HG02840 (cell line): Measurements from ENCODE around the gene SKI.

Experiments
- ATAC-seq: cut with Tn5 transposase; IDR thresholded peaks from one replicate; pipeline ENCODE4 v1.9.1; 2021; ENCODE audit warnings: mild to moderate bottlenecking, moderate library complexity, moderate number of reproducible peaks; ENCODE audit not compliant: unreplicated experiment, low FRiP score

Gene SKI

DNA sequence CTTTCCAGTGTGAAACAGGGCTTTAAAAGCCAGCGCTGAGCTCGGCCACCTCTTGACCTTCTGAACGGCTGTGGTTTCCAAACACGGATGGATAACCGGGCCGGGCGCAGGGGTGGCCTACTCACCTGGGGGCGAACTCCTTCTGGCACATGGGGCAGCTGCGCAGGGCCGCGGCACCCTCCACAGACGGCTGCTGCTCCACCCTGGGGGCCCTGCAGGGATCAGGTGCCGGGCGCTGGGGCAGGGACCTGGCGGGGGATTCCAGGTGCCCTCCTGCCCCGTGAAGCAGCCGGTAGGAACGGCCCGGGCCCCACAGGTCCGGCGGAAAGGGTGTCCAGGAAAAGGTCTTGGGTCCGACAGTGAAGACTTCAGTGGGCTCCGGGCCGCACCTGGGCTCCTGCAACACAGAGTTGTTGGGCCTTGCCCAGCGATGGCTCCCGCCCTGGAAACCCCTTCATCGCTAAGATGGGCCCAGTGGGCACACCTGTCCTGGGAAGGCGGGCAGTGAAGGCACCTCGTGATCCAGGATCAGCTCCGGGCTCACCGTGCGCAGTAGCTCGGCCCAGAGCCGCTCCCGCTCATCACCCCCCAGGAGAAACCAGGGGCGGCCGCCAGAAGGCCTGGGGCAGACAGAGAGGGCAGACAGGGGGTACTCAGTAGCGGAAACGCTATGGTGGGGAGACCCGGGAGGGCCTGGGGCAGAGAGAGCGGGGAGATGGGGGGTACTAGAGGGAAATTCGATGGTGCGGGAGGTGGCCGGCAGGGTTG, 34.4 kb upstream of the SKI start:
- no peak for ATAC-seq

DNA sequence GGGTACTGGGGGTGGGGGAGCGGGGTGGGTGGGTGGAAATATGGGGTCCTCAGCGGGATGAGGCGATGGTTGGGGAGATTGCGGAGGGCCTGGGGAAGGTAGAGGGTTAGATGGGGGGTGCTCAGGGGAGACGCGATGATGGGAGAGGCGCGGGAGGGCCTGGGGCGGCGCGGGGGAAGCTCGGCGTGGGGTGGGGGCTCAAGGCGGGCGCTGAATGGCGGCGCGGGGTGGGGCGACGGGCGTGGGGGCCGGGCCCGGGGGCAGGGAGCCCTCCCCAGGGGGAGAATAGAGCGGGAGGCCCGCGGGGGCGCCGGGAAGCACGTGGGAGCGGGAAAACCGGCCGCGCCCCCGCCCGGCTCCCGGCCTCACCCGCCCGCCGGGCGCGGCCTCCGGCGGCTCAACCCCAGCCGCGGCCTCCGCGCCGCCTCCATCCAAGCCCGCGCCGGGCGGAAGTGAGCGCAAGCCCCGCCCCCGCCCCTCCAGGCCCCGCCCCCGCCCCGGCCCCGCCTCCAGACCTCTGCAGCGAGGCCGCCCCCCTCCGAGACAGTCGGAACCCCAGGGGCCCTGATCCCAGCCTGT, 33.7 kb upstream of the SKI start, which contains the start of gene FAAP20:
FAAP20 (minus strand) TSS at position 454 of the 579 bp plus-strand sequence; CDS start at position 431, 23 bp downstream.
- peak; percentile 37 for ATAC-seq

DNA sequence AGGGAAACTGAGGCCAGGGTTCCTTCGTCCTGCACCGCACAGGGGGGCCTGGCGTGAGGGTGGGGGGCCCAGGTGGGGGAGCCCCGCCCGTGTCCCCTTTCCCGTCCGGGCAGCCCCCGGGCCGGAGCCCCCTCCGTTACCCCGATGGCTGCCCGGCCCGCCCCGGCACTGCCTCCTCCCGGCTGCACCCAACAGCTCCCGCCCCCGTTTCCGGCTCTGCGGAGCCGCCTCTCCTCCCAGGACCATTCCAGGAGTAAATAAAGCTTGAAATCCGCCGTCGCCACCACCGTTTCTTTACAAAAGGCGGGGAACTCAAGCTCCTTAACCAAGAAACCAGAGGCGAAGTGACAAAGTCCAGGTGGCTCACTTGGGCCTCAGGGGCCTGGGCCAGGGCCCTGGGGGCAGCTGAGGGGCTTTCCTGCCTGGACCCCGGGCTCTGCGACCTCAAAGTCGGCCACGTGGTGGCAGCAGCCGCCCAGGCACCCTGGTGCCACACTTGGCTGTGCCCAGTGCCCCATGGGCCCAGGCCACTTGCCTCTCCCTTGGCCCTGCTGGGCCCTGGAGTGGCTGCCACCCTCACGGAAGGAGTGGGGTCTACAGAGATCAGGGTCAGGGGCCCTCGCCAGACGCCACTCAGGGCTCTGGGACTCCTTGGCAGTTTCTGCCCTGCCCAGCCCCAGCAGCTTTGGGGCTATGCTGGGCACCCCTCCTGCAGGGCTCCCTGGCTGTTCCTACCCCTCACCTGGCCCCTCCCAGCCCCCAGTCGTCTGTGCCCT, 33.0 kb upstream of the SKI start:
- peak; percentile 56 for ATAC-seq

DNA sequence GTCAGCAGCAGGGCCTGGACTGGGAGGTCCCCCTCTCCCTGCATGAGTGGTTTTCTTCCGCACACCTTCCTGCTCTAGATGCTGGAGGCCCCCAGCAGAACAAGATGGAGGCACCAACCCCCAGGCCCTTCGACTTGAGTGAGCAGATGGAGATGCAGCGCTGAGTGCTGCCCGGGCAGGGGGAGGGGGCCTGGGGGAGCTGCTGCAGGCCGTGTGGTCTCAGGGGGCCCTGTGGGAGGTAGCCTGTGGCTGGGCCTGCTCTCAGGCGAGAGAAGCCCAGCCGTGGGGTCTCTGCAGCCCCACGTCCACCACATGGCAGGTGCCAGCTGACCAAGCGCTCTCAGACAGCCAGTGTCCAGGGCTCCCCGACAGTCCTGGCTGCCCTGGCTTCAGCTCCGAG, 32.3 kb upstream of the SKI start:
- ATAC-seq: no peak

DNA sequence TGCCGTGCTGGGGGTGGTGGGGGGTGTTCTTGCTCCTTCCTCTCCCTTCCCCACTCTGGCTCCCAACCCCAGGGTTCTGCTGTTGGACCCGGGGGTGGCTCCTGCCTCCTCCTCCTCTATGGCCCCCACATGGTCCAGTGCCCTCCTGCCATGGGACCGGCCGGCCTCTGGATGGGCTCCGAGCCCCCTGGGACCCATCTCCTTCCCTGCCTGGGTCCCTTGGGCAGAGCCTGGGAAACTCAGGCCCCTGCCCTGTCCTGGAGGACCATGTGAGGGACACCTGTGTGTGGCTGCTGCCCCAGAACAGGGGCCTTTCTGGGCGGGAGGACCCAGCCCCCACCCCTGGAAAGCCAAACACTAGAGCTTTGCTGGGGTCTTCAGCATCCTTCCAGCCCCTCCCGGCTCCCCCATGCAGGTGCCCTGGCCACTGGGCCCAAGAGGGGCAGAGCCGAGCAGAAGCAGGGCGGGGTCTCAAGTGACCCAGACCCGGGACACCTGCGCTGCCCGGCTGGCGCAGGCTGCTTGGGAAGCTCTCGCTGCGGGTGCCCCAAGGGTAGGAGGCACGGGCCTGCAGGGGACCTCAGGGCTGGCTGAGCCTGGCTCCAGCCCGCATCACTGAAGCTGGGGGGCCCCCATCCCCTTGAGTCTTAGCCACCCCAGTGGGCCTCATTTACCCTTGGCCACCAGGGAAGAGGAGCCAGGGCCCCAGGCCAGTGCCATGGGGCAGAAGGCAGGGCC, 31.0 kb upstream of the SKI start:
- no peak for ATAC-seq

DNA sequence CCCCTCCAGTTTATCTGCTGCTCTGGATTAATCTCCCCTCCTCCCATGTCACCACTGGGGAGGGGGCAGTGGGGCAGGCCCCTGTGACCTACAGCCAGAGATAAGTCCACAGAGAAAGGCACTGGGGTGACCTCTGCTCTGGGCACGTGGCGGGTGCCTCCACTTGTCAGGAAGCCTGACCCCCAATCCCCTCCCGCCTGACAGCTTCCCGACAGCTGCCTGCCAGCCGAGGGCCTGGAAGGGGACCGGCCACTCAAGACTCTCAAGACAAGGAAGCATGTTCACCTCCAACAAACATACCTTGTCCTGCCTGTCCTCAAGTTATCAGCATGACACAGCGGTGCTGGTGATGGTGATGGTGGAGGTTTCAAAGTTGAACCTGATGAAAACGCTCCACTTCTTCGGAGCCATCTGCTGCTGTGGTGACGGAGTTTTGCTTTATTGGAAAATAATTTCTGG, 30.4 kb upstream of the SKI start:
- ATAC-seq: no peak

DNA sequence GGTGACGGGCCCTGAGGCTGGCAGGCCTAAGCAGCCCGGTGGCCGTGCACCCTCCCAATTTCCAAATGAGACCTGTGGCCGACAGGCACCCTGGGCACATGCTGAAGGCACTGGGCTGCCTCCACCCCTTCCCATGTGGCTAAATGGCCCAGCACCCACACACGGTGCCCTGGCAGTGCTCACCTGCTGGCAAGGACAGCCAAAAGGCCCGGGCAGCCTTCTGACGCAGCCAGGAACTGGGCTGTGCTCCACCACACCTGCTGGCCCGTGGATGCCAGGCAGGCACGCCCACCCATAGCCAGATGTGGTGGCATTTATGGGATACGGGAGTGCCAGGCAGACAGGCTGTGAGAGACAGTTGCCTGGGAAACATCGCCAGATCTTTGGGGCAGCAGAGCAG, 29.5 kb upstream of the SKI start:
- no peak for ATAC-seq

DNA sequence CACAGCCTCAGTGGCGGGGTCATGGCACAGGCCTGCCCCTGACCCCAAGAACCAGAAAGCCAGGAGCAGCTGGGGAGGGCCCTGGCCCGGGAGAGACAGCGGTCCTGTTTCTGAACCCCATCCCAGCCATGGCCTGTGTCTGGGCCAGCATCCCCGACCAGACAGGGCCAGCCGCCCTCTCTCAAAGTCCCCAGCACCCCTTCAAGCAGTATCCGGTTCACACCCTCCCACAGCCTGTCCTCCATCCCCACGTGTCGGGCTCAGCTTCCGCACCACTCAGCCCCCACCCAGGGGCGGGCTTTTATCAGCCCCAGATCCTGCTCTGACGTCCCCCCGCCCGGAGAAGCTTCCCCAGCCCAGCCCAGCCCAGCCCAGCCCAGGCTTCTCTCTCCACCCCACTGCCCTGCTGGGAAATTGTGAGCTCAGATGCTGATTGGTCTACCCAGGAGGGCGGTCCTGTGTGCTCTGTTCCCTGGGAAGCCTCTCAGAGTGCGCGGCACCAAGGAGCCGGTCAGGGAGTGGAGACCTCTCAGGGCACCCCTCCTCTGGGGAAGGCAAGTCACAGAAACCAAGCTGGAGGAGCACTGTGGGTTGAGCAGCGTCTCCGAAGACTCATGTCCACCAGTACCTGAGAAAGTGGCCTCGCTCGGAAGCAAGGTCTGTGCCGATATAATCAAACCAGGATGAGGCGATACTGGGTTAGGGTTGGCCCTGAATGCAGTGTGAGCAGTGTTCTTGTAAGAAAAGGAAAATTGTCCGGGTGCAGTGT, 28.9 kb upstream of the SKI start:
- ATAC-seq: no peak

DNA sequence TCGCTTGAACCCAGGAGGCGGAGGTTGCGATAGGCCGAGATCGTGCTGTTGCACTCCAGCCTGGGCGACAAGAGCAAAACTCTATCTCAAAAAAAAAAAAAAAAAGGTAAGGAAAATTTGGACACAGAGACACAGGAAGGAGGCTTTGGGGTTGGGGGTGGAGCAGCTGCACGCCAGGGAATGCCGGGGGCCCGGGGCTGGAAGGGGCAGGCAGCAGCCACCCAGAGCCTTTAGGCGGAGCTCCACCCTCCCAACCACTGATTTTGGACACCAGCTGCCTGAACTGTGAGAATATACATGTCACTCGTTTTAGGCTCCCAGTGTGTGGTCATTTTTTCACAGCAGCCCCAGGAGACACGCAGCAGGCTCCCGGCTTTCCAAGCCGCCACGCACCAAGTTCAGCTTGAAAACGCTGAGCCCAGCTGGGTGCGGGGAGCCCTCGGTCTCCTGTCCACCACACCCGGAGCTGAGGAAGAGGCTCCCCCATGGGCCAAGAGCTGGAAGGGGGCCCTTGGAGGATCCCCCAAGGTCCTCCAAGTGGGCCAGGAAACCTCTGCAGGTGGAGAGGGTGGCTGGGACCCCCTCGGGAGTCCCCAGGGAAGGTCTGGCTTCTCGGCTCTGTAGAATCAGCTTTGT, 27.7 kb upstream of the SKI start:
- ATAC-seq: no peak

DNA sequence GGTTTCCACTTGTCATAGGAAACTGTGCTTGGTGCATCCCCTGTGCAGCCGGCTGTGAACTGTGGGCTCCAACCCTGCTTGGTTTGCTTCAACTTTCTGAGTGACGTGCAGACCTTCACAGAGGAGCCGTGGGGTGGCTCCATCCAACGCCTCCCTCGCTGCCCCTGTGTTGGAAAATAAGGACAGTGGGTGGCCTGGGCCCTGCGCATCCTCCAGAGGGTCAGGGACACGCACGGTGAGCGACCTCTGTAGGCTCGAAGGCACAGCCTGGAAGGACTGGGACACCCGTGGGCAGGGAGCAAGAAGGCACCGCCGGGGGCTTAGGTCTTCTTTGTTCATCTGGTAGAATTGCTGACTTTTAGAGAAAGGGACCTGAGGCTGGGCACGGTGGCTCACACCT, 27.1 kb upstream of the SKI start:
- no peak for ATAC-seq

DNA sequence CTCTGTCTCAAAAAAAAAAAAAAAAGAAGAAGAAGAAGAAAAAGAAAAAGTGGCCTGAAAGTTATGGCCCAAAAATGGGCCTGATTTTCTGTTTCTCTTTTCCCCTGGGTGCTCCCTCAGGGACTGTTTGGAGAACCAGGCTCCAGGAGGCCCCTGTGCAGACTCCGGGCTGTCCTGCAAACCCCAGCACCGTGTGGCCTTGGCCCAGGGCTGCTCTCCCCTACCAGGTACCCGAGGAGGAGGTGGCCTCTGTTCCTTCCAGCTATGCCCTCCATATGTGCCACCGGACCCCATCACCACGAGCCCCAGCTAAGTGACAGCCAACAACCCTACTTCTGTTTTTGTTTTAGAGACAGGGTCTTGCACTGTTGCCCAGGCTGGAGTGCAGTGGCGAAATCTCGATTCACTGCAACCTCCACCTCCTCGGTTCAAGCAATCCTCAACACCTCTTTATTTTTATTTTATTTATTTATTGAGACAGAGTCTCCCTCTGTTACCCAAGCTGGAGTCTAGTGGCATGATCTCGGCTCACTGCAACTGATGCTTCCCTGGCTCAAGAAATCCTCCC, 26.0 kb upstream of the SKI start:
- no peak for ATAC-seq

DNA sequence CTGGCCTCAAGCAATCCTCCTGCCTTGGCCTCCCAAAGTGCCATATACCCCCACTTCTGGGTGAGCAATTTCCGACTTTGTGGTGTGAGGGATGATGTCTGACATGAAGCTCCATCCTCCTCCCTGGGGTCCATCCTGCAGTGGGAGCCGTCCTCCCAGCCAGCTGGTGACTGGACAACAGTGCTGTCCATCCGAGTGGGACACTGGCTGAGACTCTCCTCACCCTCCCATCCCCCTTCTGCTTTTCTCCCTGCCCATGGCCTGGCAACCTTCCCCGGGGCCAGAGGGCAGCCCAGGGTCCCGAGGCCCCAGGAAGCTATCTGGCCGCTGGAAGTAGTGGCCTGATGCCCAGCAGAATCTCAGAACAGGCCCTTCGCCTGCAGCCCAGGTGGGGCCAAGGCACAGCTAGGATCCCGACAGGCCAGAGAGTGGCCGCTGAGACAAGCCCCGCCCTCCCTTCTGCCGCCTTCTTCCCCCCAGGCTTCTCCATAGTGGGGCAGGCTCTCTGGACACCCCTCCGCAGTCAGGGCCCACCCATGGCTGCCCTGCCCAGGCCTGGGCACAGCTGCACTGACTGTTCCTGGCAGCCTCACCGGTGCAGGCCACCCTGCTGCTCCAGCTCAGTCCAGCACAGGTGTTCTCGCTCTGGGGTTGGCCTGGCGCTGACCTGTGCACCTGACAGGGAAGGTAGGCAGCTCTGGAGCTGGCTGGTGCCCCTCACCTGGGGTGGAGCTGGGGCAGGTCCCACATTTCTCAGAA, 25.1 kb upstream of the SKI start:
- no peak for ATAC-seq

DNA sequence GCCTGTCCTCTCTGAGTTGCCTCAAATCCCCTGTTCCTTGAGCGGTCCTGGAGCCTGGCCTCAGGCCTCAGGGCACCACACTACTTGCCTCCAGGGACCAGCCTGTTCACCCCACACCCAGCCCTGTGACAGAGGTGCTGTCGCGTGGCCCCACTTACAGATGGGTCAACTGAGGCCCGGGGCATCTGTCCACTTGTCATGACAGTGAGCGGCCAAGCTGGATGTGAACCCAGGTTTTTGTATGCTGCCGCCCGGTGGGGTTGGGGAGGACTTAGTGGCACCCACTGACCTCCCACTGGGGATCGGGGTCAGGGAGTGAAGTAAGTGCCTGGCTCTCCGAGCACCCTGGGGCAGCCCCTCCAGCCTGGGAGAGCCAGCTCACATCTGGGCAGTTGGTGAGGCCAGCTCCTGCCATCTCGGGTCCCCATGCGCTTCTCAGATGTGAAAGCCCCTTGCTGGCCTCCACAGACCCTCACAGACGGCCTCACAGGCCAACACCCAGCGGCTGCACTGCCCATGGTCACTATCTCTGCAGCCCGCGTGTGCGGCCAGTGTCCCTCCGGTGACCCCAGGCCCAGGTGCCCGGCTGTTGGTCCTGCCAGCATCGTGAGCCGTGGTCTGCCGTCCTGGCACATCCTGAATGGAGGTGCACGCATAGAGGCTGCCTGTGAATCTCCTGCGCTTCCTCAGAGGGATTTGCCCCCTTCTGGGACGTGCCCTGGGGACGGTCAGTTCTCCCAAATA, 24.3 kb upstream of the SKI start:
- no peak for ATAC-seq

DNA sequence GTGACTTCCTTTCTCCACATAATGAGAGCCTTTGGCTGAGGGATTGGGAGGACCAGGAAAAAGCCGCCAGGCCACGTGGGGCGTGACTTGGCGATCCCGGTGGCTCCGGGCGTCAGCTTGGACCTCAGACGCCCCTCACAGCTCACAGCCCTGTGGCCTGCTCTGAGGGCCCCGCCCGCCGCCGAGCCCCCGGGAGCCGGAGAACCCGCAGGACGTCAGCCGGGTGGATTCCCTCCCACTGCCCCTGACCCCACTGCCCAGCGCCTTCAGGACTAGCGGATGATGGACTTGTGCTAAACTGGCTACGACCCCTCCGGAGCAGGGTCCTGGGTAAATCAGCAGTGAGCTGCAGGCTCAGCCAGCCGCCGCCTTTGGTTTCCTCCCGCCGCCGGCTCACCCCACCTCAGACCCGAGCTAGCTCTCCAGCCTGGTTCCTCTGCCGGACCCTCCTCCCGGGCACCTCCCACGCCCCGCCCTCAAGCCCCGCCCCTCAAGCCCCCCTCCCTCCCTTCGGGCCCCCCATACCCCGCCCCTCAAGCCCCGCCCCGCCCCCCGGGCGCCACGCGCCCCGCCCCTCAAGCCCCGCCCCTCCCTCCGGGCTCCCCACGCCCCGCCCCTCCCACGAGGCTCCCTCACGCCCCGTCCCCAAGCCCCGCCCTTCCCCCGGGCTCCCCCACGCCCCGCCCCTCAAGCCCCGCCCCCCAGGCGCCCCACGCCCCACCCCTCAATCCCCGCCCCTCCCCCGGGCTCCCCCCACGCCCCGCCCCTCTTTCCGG, 23.5 kb upstream of the SKI start:
- no peak for ATAC-seq

DNA sequence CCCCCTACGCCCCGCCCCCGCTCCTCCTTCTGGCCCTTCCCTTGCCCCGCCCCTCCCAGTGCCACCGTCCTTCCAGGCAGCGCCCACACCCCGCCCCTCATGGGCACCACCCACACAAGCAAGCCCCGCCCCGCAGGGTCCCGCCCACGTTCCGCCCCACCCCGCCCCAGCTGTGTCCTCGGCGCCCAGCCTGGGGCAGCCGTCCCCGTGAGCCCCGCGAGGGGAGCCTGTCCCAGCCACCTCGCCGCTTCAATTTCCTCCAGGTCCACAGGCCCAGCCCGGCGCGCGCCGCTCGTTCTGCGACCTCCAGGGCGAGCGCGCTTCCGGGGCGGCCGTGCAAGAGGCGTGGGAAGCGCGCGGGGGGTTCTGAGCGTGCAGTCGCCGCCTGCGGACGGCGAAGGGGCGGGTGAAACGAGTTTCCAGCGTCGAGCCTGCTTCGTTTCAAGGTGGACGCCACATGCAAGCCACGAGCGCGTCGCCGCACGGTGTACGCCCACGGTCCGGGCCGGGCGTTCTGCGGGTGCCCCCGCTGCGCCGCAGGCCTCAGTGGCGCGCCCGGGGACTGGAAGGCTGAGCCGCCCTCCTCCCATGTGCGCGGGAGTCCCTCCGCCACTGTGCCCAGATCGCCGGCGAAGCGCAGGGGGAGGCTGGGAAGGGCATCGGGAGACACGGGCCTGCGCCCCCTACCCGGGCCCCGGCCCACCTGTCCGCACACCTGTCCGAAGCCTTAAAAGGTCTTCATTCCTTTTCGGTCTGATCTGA, 22.7 kb upstream of the SKI start:
- ATAC-seq: peak; percentile 58

DNA sequence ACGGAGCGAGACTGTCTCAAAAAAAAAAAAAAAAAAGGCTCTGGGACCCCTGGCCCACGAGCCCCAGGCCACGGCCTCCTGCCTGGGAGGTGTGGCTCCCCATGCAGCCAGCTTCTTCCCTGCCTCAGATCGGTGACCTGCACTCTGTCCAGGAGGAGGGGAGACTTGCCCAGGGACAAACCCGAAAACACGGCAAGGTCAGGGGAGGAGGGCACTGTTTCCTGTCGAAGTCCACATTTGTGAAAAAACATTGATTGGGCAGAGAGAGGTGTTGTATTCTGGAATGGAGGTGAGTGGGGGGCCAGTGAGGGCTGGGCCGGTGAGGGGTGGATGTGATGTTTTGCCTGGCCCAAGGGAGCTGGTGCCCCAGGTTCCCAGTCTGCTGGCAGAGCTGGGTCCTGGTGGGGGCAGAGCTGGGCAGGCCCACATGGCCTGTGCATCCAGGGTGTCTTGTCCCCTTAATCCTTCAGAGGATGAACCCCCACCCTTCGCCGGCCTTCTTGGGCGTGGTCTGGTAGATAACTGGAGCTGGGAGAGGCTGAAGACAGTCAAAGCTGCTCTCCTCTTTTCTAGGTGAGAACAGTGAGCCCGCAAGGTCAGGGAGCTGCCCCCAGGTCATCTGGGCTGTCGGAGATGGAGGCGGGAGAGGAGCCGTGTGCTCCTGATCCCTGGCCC, 21.2 kb upstream of the SKI start:
- ATAC-seq: no peak
